ENCODE data around the gene PRSS38.

The PRSS38 gene

DNA sequence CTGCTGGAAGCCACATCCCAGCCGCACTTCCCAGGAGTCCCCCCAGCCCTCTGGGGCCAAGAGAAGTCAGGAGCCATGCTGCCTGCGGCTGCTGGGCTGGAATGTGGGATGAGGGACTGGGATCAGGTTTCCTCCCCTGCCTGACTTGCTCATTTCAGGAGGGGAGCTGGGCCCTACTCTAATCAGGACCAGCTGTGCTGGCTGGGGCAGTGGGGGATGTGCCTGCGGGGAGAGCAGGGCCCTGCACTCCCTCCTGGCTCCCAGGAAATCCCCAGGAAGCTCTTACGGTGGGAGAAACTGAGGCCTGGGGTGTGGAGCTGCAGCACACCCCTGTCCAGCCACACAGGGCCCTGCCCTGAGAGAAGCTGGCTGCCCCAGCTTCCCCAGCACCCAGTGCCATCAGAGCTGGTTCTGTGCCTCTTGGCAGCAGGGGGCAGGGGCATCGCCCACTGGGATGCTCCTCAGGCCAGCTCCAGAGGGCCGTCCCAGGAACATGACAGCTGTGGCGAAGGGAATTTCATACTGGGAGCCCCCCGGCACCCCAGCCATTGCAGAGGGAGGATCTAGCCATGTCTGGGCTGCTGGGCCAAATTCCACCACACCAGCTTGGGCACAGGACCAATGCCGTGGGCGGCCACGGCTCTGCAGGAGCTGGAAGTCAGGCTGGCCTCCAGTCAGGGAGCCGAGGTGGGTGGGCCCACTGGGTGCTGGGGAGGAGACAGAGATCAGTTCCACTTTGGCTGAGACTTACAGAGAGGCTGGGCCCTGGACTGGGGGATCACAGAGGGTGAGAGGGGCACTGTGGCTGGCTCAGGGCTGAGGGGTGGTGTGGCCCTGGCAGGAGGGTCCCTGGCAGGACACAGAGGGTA lies 21.3 kb upstream of the PRSS38 start:
- no peaks in the 10 kb centered on the region for H3K36me3 ChIP-seq (ENCODE audit: insufficient read depth, low read length)
- TF ChIP-seq EZH2 (IDR thresholded peaks at IDR 0.05), result no peak
- peak; percentile 88 for TF ChIP-seq FOXP2 (optimal IDR thresholded peaks at IDR 0.05; ENCODE audit: control extremely low read depth, extremely low read length, insufficient read depth)
- TF ChIP-seq POLR2AphosphoS5 (IDR thresholded peaks at IDR 0.05; ENCODE audit: borderline replicate concordance, low read depth, low read length), result peak; percentile 35
- H3K9me3 ChIP-seq (ENCODE audit: low read depth, low read length), result no peaks in the 10 kb centered on the region
- H3K9ac ChIP-seq (ENCODE audit: insufficient read length), result peak overlapping the region; percentile 45
- peak; percentile 51 for DNase-seq (ENCODE audit: low read depth, low spot score)
- H3K27ac ChIP-seq, result peak overlapping the region; percentile 89
- H3K4me3 ChIP-seq, result peak overlapping the region; percentile 52

DNA sequence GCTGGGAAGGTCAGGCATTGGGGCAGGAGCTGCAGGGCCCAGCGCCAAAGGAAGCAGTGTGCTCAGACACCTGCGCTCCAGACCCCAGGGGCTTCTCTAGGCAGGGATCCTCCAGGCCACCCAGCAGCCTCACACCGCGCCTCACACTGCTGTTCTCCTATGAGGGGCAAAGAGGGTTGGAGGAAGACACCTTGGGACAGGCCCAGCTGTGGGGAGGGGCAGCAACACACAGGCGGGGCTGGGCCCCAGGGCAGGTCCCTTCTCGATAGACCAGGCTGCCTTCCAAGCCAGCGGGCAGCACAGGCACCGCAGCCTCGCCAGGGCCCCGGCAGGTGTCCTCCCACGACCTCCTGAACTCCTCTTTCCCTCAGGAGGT lies 20.7 kb upstream of the PRSS38 start:
- Histone ChIP-seq H3K9ac (ENCODE audit: insufficient read length) (peak overlapping the region; percentile 45), H3K9me3 (ENCODE audit: low read depth, low read length) (no peaks in the 10 kb centered on the region), H3K36me3 (ENCODE audit: insufficient read depth, low read length) (no peaks in the 10 kb centered on the region), H3K4me3 (peak overlapping the region; percentile 52), H3K27ac (peak overlapping the region; percentile 89)
- no peak for DNase-seq (ENCODE audit: low read depth, low spot score)
- TF ChIP-seq EZH2 (IDR thresholded peaks at IDR 0.05) (no peak), POLR2AphosphoS5 (IDR thresholded peaks at IDR 0.05; ENCODE audit: borderline replicate concordance, low read depth, low read length) (no peak), FOXP2 (optimal IDR thresholded peaks at IDR 0.05; ENCODE audit: control extremely low read depth, extremely low read length, insufficient read depth) (no peak)

DNA sequence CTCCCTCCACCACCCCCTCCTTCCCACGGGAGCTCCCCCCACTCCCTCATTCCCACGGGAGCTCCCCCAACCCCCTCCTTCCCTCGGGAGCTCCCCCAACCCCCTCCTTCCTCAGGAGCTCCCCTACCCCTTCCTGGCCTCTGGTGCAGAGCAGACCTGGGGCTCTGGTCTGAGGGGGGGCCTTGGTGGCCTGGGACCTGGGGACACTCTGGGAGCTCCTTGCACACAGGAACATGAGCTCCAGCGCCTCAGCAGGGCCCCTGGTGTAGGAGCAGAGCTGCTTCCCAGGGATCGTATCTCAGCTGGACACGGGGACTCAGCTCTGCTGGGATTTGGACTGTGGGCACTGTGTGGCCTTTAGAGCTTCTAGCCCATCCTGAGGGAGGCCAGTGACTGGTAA lies 19.7 kb upstream of the PRSS38 start:
- no peak for TF ChIP-seq POLR2AphosphoS5 (IDR thresholded peaks at IDR 0.05; ENCODE audit: borderline replicate concordance, low read depth, low read length)
- no peak for TF ChIP-seq EZH2 (IDR thresholded peaks at IDR 0.05)
- TF ChIP-seq FOXP2 (optimal IDR thresholded peaks at IDR 0.05; ENCODE audit: control extremely low read depth, extremely low read length, insufficient read depth), result no peak
- Histone ChIP-seq H3K27ac (no peak overlapping the region), H3K36me3 (ENCODE audit: insufficient read depth, low read length) (no peaks in the 10 kb centered on the region), H3K9me3 (ENCODE audit: low read depth, low read length) (no peaks in the 10 kb centered on the region), H3K4me3 (no peak overlapping the region), H3K9ac (ENCODE audit: insufficient read length) (no peak overlapping the region)
- no peak for DNase-seq (ENCODE audit: low read depth, low spot score)

DNA sequence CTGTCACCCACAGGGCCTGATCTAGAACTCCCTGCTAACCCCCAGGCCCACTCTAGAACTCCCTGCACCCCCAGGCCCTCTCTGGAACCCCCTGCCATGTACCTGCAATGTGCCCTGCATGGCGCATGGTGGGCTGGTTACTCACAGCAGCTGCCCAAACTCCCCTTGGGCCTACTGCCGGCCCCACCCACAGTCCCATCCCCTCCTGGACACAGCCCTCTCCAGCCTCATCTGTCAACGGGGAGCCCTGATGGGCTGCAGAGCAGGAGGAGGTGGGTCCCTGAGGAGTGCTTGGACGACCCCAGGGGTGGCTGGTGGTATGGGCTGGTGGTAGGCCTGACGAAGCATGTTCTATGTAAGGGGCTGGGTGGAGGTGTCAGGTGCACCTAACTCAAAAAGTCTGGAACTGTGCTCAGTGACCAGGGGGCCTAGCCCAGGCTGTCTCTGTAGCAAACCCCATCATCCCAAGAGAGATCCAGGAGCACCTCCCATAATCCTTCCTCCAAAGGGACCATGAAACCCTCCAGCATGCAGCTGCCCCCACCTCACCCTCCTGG lies 19.0 kb upstream of the PRSS38 start:
- Histone ChIP-seq H3K27ac (no peak overlapping the region), H3K36me3 (ENCODE audit: insufficient read depth, low read length) (no peaks in the 10 kb centered on the region), H3K4me3 (no peak overlapping the region), H3K9me3 (ENCODE audit: low read depth, low read length) (no peaks in the 10 kb centered on the region), H3K9ac (ENCODE audit: insufficient read length) (no peak overlapping the region)
- no peak for DNase-seq (ENCODE audit: low read depth, low spot score)
- TF ChIP-seq FOXP2 (optimal IDR thresholded peaks at IDR 0.05; ENCODE audit: control extremely low read depth, extremely low read length, insufficient read depth), result no peak
- no peak for TF ChIP-seq EZH2 (IDR thresholded peaks at IDR 0.05)
- TF ChIP-seq POLR2AphosphoS5 (IDR thresholded peaks at IDR 0.05; ENCODE audit: borderline replicate concordance, low read depth, low read length), result no peak

DNA sequence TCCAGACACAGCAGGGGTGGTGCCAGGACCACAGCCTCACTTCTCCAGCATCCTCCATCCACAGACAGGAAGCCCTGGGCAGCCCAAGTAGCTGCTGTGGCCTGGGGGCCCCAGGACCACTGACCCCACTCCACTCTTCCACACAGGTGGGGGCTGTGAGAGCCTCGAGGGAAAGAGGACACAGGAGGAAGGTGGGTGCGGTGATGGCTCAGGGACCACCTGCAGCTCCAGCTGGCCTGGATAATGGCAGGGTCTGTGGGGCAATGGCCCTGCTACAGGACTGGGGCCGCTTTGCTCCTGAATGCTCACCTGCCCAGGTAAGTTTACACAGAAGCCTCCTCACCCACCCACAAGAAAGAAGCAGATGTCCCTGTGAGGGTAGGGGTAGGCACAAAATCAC lies 18.3 kb upstream of the PRSS38 start:
- H3K27ac ChIP-seq, result no peak overlapping the region
- no peak overlapping the region for H3K9ac ChIP-seq (ENCODE audit: insufficient read length)
- H3K36me3 ChIP-seq (ENCODE audit: insufficient read depth, low read length), result no peaks in the 10 kb centered on the region
- no peak for TF ChIP-seq EZH2 (IDR thresholded peaks at IDR 0.05)
- TF ChIP-seq FOXP2 (optimal IDR thresholded peaks at IDR 0.05; ENCODE audit: control extremely low read depth, extremely low read length, insufficient read depth), result no peak
- TF ChIP-seq POLR2AphosphoS5 (IDR thresholded peaks at IDR 0.05; ENCODE audit: borderline replicate concordance, low read depth, low read length), result no peak
- H3K9me3 ChIP-seq (ENCODE audit: low read depth, low read length), result no peaks in the 10 kb centered on the region
- no peak overlapping the region for H3K4me3 ChIP-seq
- DNase-seq (ENCODE audit: low read depth, low spot score), result no peak

DNA sequence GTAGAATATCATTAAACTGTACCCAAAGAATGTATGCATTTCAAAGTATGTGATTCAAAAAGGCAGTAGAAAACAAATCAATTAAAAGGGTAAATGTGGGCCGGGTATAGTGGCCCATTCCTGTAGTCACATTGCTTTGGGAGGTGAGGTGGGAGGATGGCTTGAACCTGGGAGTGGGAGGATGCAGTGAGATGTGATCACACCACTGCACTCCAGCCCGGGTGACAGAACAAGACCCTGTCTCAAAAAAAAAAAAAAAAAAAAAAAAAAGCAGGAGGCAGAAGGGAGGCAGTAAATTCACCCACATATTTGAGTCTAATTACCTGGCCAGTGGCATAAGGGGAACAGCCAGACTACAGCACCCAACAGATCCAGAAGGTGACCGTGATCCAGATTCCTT lies 17.9 kb upstream of the PRSS38 start:
- DNase-seq (ENCODE audit: low read depth, low spot score), result no peak
- Histone ChIP-seq H3K4me3 (no peak overlapping the region), H3K27ac (no peak overlapping the region), H3K9ac (ENCODE audit: insufficient read length) (no peak overlapping the region), H3K9me3 (ENCODE audit: low read depth, low read length) (no peaks in the 10 kb centered on the region), H3K36me3 (ENCODE audit: insufficient read depth, low read length) (no peaks in the 10 kb centered on the region)
- no peak for TF ChIP-seq EZH2 (IDR thresholded peaks at IDR 0.05)
- TF ChIP-seq POLR2AphosphoS5 (IDR thresholded peaks at IDR 0.05; ENCODE audit: borderline replicate concordance, low read depth, low read length), result no peak
- TF ChIP-seq FOXP2 (optimal IDR thresholded peaks at IDR 0.05; ENCODE audit: control extremely low read depth, extremely low read length, insufficient read depth), result no peak

DNA sequence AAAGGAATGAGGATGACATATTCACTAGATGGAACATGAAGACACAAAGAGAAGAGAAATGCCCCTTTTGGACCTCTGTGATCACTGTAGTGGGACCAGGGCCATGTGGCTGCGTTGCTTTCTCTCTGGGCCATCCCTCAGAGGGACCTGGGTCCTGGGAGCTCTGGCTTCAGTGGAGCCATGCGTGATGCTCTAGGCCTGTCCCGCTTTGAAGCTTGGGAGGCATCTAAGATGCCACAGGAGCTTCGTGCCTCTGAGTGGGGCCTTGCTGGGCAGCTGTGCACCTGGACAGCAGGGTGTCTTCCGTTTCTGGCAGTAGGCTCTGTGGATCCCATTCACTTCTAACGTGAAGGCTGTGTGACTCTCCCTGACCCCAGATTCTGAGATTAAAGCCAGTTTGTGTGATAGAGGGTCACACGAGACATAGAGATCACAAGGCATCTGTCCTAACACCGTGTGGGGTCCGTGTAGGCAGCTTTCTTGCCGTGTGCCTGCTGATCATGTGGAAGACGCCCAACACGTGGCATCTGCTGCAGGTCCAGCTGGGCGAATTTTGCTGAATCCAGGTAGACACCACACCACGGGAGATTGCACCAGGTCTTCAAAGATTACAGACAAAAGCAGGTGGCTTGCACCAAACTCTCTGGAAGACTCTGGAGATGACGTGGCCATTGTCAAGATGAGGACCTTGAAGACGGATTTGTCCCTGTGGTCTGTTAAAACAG lies 17.2 kb upstream of the PRSS38 start:
- Histone ChIP-seq H3K36me3 (ENCODE audit: insufficient read depth, low read length) (no peaks in the 10 kb centered on the region), H3K4me3 (no peak overlapping the region), H3K9ac (ENCODE audit: insufficient read length) (no peak overlapping the region), H3K9me3 (ENCODE audit: low read depth, low read length) (no peaks in the 10 kb centered on the region), H3K27ac (no peak overlapping the region)
- no peak for DNase-seq (ENCODE audit: low read depth, low spot score)
- TF ChIP-seq POLR2AphosphoS5 (IDR thresholded peaks at IDR 0.05; ENCODE audit: borderline replicate concordance, low read depth, low read length), result no peak
- TF ChIP-seq EZH2 (IDR thresholded peaks at IDR 0.05), result no peak
- no peak for TF ChIP-seq FOXP2 (optimal IDR thresholded peaks at IDR 0.05; ENCODE audit: control extremely low read depth, extremely low read length, insufficient read depth)

DNA sequence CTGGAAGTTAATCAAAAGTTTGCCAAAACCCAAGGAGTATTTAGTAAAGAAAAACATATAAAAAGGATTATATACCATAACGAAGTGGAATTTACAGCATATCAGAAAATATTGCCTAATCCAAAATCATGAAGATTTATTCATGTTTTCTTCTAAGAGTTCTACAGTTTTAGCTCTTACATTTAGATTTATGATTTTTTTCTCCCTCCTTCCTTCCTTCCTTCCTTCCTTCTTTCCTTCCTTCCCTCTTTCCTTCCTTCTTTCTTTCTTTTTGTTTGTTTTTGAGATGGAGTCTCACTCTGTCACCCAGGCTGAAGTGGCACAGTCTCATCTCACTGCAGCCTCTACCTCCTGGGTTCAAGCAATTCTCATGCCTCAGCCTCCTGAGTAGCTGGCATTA lies 15.7 kb upstream of the PRSS38 start:
- no peaks in the 10 kb centered on the region for H3K36me3 ChIP-seq (ENCODE audit: insufficient read depth, low read length)
- H3K27ac ChIP-seq, result no peak overlapping the region
- H3K4me3 ChIP-seq, result no peak overlapping the region
- DNase-seq (ENCODE audit: low read depth, low spot score), result no peak
- TF ChIP-seq POLR2AphosphoS5 (IDR thresholded peaks at IDR 0.05; ENCODE audit: borderline replicate concordance, low read depth, low read length), result no peak
- TF ChIP-seq EZH2 (IDR thresholded peaks at IDR 0.05), result no peak
- TF ChIP-seq FOXP2 (optimal IDR thresholded peaks at IDR 0.05; ENCODE audit: control extremely low read depth, extremely low read length, insufficient read depth), result no peak
- no peak overlapping the region for H3K9ac ChIP-seq (ENCODE audit: insufficient read length)
- H3K9me3 ChIP-seq (ENCODE audit: low read depth, low read length), result no peaks in the 10 kb centered on the region
